Hepatocyte (in vitro differentiated cells): ENCODE measurements around the gene CASKIN2. TPM values are rescaled to one million over a fixed set of nuclear protein-coding genes. Genes with fewer than 3 reads are reported as not detected.
A peak's percentile ranks its signal among the peaks of the same experiment; 100 is the strongest.

Experiments used
- DNase-seq: peaks from one replicate; pipeline ENCODE4 v3.0.0-alpha.2; 2016; ENCODE audit warnings: low spot score
- H2AFZ ChIP-seq: fragments of 200-600 bp; sonication (generic); 2 replicates; pipeline ENCODE4 v1.6.0; 2016; ENCODE audit warnings: antibody characterized with exemption, mild to moderate bottlenecking
- H3K27ac ChIP-seq: fragments of 200-600 bp; sonication (generic); 2 replicates; pipeline ENCODE4 v1.5.1; 2016; ENCODE audit warnings: mild to moderate bottlenecking
- H3K27me3 ChIP-seq: fragments of 200-600 bp; sonication (generic); 2 replicates; pipeline ENCODE4 v1.6.1; 2016
- H3K36me3 ChIP-seq: fragments of 200-600 bp; sonication (generic); replicated peaks from 2 replicates; pipeline ENCODE4 v1.5.1; 2016; ENCODE audit warnings: low read depth; ENCODE audit not compliant: insufficient read depth
- H3K4me1 ChIP-seq: fragments of 200-600 bp; sonication (generic); 2 replicates; pipeline ENCODE4 v1.5.1; 2016; ENCODE audit warnings: mild to moderate bottlenecking, moderate library complexity; ENCODE audit not compliant: insufficient read depth
- H3K4me2 ChIP-seq: fragments of 200-600 bp; sonication (generic); 2 replicates; pipeline ENCODE4 v1.6.0; 2016
- H3K4me3 ChIP-seq: fragments of 200-600 bp; sonication (generic); 2 replicates; pipeline ENCODE4 v1.5.1; 2016; ENCODE audit warnings: mild to moderate bottlenecking
- H3K79me2 ChIP-seq: fragments of 200-600 bp; sonication (generic); 2 replicates; pipeline ENCODE4 v1.6.0; 2017; ENCODE audit warnings: mild to moderate bottlenecking
- H3K9me2 ChIP-seq: fragments of 200-600 bp; sonication (generic); replicated peaks from 2 replicates; pipeline ENCODE4 v1.6.0; 2017; ENCODE audit warnings: mild to moderate bottlenecking; ENCODE audit not compliant: insufficient read depth
- H3K9me3 ChIP-seq: fragments of 200-600 bp; sonication (generic); 2 replicates; pipeline ENCODE4 v1.5.1; 2016; ENCODE audit warnings: low read depth, mild to moderate bottlenecking
- H4K20me1 ChIP-seq: fragments of 200-600 bp; sonication (generic); 2 replicates; pipeline ENCODE4 v1.6.0; 2016; ENCODE audit warnings: mild to moderate bottlenecking; ENCODE audit not compliant: insufficient read depth, poor library complexity, severe bottlenecking
- EZH2 ChIP-seq: fragments of 200-600 bp; sonication (generic); IDR thresholded peaks from 2 replicates; pipeline ENCODE4 v1.6.1; 2016; ENCODE audit warnings: antibody characterized with exemption, mild to moderate bottlenecking, borderline replicate concordance
- EZH2phosphoT487 ChIP-seq: fragments of 200-600 bp; sonication (generic); IDR thresholded peaks from one replicate; pipeline ENCODE4 v1.6.1; 2018; ENCODE audit warnings: antibody characterized with exemption, mild to moderate bottlenecking, low read depth, moderate library complexity; ENCODE audit not compliant: unreplicated experiment, severe bottlenecking
- WGBS: methylation state at CpG from one replicate; pipeline ENCODE4 v1.1.6; 2016; ENCODE audit warnings: low lambda C conversion rate; ENCODE audit errors: missing lambda C conversion rate; 5-methylcytosine and 5-hydroxymethylcytosine counted together
- polyA plus RNA-seq: library from polyadenylated mRNA; unstranded; fragments of >200 nt; fragmentation: Nextera tagmentation; extraction: Ambion mirVana; gene quantifications from 2 replicates; pipeline ENCODE4 v1.2.1, GENCODE V29; 2016
- total RNA-seq: library from RNA; depleted of rRNA; stranded (reverse); fragments of >200 nt; gene quantifications from 2 replicates; pipeline ENCODE4 v1.2.3, GENCODE V29; 2014
- TF ChIP-seq, protein P1 (sequence below): fragments of 200-600 bp; sonication (generic); IDR thresholded peaks from 2 replicates; pipeline ENCODE4 v1.5.1; 2016; ENCODE audit warnings: antibody characterized with exemption, mild to moderate bottlenecking; ENCODE audit not compliant: poor library complexity

CASKIN2 gene
- total and polyA plus RNA-seq, 2 experiments from 2014 or later, result 9.8 to 16.2 TPM

DNA sequence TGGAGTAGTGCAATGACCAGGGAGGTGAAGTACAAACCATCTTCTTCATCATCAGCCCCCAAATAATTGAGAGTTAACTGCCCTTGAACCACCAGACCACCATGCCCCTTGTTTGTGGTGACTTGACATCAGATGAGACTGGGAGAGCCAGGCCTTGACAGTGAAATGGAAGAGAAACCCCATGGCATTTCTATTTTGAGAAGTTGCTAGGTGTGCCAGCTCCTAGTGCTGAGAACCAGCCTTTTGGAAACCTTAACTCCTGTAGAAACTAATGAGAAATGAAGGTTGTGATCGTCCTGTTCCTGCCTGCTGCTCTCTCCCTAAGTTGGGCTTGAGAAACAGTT is 56.1 kb downstream of the CASKIN2 start:
- H3K79me2 ChIP-seq, result peaks cover 52% of the 10 kb centered on the region
- H2AFZ ChIP-seq, result no peak overlapping the region
- H3K9me3 ChIP-seq, result no peaks in the 10 kb centered on the region
- no peaks in the 10 kb centered on the region for H3K27me3 ChIP-seq
- 53% methylated on average over 1 of the region's 1 CpG for WGBS
- no peak overlapping the region for H3K4me3 ChIP-seq
- H3K27ac ChIP-seq, result peak overlapping the region; percentile 95
- H3K36me3 ChIP-seq, result no peaks in the 10 kb centered on the region
- H3K4me2 ChIP-seq, result peak overlapping the region; percentile 29
- no peak for DNase-seq
- H3K9me2 ChIP-seq, result no peaks in the 10 kb centered on the region
- no peaks in the 10 kb centered on the region for H4K20me1 ChIP-seq
- TF ChIP-seq, protein P1, sequence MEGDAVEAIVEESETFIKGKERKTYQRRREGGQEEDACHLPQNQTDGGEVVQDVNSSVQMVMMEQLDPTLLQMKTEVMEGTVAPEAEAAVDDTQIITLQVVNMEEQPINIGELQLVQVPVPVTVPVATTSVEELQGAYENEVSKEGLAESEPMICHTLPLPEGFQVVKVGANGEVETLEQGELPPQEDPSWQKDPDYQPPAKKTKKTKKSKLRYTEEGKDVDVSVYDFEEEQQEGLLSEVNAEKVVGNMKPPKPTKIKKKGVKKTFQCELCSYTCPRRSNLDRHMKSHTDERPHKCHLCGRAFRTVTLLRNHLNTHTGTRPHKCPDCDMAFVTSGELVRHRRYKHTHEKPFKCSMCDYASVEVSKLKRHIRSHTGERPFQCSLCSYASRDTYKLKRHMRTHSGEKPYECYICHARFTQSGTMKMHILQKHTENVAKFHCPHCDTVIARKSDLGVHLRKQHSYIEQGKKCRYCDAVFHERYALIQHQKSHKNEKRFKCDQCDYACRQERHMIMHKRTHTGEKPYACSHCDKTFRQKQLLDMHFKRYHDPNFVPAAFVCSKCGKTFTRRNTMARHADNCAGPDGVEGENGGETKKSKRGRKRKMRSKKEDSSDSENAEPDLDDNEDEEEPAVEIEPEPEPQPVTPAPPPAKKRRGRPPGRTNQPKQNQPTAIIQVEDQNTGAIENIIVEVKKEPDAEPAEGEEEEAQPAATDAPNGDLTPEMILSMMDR, result no peak
- TF ChIP-seq EZH2 (no peak), EZH2phosphoT487 (no peak)
- H3K4me1 ChIP-seq, result peaks cover 18% of the 10 kb centered on the region

DNA sequence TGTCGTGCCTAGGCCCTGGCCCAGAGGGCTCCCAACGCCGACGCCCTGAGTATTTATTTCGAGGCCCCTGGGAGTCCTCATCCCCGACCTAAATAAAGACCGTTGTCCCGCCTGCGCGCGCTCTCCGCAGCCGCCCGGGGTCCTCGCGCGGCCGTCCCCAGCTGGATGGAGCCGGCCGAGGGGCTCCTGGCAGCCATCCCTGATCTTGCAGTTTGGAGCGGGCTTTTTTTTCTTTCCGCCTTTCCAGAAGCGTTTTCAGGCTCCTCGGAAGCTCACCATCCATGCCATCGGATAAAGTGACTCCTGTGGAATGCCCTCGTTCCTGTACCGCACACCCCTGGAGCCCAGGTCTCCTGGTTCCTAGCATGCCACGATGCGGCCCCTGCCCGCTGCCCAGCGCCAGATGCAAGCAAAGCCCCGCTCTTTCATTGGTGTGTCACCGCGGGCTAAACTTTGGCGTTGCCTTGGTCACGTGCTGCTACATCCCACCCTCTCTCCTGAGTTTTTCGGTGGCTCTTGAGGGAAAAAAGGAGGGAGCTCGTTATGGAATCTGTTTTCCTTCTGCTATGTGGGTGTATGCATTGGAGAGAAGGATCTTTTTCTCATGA is 58.2 kb downstream of the CASKIN2 start:
- peaks cover 18% of the 10 kb centered on the region for H3K4me1 ChIP-seq
- H3K36me3 ChIP-seq, result no peaks in the 10 kb centered on the region
- peak overlapping the region; percentile 62 for H3K4me3 ChIP-seq
- peaks cover 34% of the 10 kb centered on the region for H3K79me2 ChIP-seq
- WGBS, result 1% methylated on average over 35 of the region's 38 CpGs
- H3K4me2 ChIP-seq, result peak overlapping the region; percentile 87
- H3K9me2 ChIP-seq, result no peaks in the 10 kb centered on the region
- H3K27ac ChIP-seq, result peak overlapping the region; percentile 95
- peak; percentile 71 for DNase-seq
- no peaks in the 10 kb centered on the region for H3K9me3 ChIP-seq
- no peaks in the 10 kb centered on the region for H3K27me3 ChIP-seq
- H4K20me1 ChIP-seq, result no peaks in the 10 kb centered on the region
- no peak for TF ChIP-seq EZH2phosphoT487
- TF ChIP-seq, protein P1, result no peak
- H2AFZ ChIP-seq, result peak overlapping the region; percentile 82

DNA sequence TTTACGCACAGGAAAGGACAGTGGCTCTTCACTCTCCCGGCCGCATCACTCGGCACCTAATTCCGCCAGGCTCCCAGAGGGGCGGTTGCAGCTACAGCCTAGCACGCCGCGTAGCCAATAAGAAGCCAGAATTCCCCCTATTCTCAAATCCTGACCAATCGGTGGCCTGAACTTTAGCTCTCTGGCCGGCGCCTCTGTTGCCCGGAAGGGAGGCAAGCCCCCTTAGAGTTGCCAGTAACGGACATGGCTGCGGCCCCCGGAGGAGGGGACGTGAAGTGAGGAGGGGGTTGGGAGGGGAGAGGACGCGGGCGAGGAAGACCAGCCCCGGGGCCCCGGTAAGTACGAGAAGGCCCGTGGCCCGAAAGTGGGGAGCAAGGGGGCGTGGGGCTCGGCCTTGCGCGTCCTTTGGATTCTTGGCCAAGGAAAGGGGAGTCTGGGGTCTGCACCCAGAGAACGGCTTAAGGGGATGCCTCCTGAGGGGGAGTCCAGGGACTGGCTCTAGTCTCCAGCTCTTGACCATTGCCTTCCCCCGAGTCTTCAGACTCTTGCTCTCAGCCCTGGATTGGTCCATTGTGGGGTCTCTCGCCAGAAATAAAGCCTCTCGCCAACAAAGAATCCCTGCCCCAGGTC is 58.8 kb downstream of the CASKIN2 start, which contains the start of gene TMEM94:
Gene TMEM94 (plus strand): TSS at position 219 of the 630 bp plus-strand sequence. CDS start 15,271 bp downstream, outside the sequence.
- 1% methylated on average over 18 of the region's 33 CpGs for WGBS
- Histone ChIP-seq H3K36me3 (no peaks in the 10 kb centered on the region), H3K9me3 (no peaks in the 10 kb centered on the region), H3K4me1 (peaks cover 18% of the 10 kb centered on the region), H3K79me2 (peaks cover 30% of the 10 kb centered on the region), H3K4me2 (peak within 1 kb of the TSS; percentile 87), H4K20me1 (no peaks in the 10 kb centered on the region), H3K9me2 (no peaks in the 10 kb centered on the region), H2AFZ (peak within 1 kb of the TSS; percentile 82), H3K27me3 (no peaks in the 10 kb centered on the region), H3K27ac (peak within 1 kb of the TSS; percentile 95), H3K4me3 (peak within 1 kb of the TSS; percentile 62)
- peak; percentile 98 for DNase-seq
- TF ChIP-seq EZH2phosphoT487 (no peak), EZH2 (no peak)
- TF ChIP-seq, protein P1, result no peak
